ENCODE measurements around the gene MAPK12. TPM values are rescaled to one million over a fixed set of nuclear protein-coding genes. Genes with fewer than 3 reads are reported as not detected.

The MAPK12 gene
- total and polyA plus RNA-seq, 2 donors (not counting 3 experiments of a cell fraction or from before 2014, with no cell fraction given): 72.3 to 86.8 TPM

DNA sequence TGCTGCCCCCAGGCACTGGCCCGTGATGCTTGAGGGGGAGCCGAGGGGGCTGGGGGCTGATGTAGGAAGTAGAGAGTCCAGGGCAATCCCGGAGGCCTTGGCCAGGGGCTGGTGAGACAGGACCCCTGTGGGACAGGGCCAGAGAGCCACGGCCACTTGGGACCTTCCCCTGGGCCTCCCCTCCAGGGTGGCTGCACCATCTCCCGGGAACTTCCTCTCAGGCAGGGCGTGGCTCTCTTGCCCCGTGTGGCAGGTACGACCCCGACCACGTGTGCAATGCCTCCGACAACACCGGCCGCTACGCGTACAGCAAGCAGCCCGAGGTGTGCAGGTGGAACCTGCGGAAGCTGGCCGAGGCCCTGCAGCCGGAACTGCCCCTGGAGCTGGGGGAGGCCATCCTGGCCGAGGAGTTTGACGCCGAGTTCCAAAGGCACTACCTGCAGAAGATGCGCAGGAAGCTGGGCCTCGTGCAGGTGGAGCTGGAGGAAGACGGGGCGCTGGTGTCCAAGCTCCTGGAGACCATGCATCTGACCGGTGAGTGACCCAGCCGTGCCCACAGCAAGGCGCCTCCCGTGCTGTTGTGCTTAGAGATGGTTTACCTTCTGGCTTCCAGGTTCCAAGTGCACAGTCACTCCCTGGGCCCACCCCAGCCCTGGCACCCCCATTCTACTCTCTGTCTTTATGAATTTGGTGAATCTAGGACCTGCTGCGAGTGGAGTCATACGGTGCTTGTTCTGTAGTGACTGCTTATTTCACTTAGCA is 50.9 kb downstream of the MAPK12 start:
- H3K9ac ChIP-seq (replicated peaks; ENCODE audit: extremely low read depth, insufficient read depth, low read length): no peak overlapping the region
- H3K9me3 ChIP-seq (replicated peaks; ENCODE audit: control insufficient read depth, insufficient read depth, low read length): no peaks in the 10 kb centered on the region
- no TSS peak for BruUV-seq (replicated peaks)
- H3K4me1 ChIP-seq (ENCODE audit: control insufficient read depth, extremely low read depth, insufficient read depth, low read length): peaks cover 13% of the 10 kb centered on the region
- no peak for TF ChIP-seq FOS (IDR thresholded peaks at IDR 0.05; ENCODE audit: borderline replicate concordance, insufficient read depth, low read length)
- TF ChIP-seq, protein P1, sequence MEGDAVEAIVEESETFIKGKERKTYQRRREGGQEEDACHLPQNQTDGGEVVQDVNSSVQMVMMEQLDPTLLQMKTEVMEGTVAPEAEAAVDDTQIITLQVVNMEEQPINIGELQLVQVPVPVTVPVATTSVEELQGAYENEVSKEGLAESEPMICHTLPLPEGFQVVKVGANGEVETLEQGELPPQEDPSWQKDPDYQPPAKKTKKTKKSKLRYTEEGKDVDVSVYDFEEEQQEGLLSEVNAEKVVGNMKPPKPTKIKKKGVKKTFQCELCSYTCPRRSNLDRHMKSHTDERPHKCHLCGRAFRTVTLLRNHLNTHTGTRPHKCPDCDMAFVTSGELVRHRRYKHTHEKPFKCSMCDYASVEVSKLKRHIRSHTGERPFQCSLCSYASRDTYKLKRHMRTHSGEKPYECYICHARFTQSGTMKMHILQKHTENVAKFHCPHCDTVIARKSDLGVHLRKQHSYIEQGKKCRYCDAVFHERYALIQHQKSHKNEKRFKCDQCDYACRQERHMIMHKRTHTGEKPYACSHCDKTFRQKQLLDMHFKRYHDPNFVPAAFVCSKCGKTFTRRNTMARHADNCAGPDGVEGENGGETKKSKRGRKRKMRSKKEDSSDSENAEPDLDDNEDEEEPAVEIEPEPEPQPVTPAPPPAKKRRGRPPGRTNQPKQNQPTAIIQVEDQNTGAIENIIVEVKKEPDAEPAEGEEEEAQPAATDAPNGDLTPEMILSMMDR (IDR thresholded peaks at IDR 0.05; ENCODE audit: extremely low read depth in 1 of 2, insufficient read depth in 1 of 2, low read depth in 1 of 2, low read length in 2 of 2): no peak
- H3K4me2 ChIP-seq (ENCODE audit: insufficient read depth, low read length): no peak overlapping the region
- H3K4me3 ChIP-seq (replicated peaks in 1 of 3; ENCODE audit: insufficient read depth in 1 of 3, low read depth in 1 of 3, low read length in 3 of 3): no peak overlapping the region
- no peak overlapping the region for H2AFZ ChIP-seq (ENCODE audit: low read depth, low read length)
- POLR2A ChIA-PET: no interaction called here
- H3K9me1 ChIP-seq (replicated peaks; ENCODE audit: control insufficient read depth, extremely low read depth, insufficient read depth, low read length): no peaks in the 10 kb centered on the region
- dilution Hi-C loops (cut with MboI; ENCODE audit: extremely low pct_ligation_motif_present, low sequenced_read_pairs) (no loop called here), intact Hi-C loops (cut with micrococcal nuclease) (no loop called here)
- peaks cover 6 to 22% of the 10 kb centered on the region in 2 experiments for H3K36me3 ChIP-seq (ENCODE audit: control insufficient read depth in 2 of 2, extremely low read depth in 1 of 2, insufficient read depth in 2 of 2, low read length in 2 of 2)
- peaks cover 21% of the 10 kb centered on the region for H3K79me2 ChIP-seq (ENCODE audit: control insufficient read depth, insufficient read depth, low read length)
- CTCF ChIA-PET: interaction anchor here (1.5 kb wide), 1 partner anchor 280 kb away, joined by 6 read pairs; no protein-coding TSS in a partner anchor
- H3K27me3 ChIP-seq (ENCODE audit: control insufficient read depth in 2 of 2, insufficient read depth in 2 of 2, low read length in 2 of 2): no peaks in the 10 kb centered on the region
- no peak for FAIRE-seq
- DNase-seq (ENCODE audit: low read depth, low spot score): no peak
- no peaks in the 10 kb centered on the region for H4K20me1 ChIP-seq (replicated peaks; ENCODE audit: control insufficient read depth, extremely low read depth, insufficient read depth, low read length)
- no peak overlapping the region for H3K27ac ChIP-seq (ENCODE audit: insufficient read depth, low read depth, low read length)

DNA sequence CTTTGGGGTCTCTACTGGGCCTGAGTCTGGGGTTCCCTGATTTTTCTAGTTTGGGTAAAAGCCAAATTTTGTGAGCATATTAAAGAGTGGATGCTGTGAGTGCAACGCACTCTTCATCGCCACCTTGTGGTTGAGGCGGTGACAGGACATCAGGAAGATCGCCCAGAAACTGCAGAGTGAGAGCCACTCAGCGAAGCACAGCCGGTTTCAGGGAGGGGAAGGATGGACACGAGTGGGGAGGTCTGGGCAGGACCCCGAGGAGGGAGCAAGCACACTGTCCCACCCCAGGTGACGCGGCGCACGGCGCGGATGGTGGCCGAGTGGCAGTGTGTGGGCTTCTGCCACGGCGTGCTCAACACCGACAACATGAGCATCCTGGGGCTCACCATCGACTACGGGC is 51.6 kb downstream of the MAPK12 start:
- ChIA-PET POLR2A (no interaction called here), CTCF (no interaction called here)
- no peak overlapping the region for H3K27ac ChIP-seq (ENCODE audit: insufficient read depth, low read depth, low read length)
- H3K36me3 ChIP-seq (ENCODE audit: control insufficient read depth in 2 of 2, extremely low read depth in 1 of 2, insufficient read depth in 2 of 2, low read length in 2 of 2): peaks cover 6 to 19% of the 10 kb centered on the region in 2 experiments
- H3K9ac ChIP-seq (replicated peaks; ENCODE audit: extremely low read depth, insufficient read depth, low read length): no peak overlapping the region
- BruUV-seq (replicated peaks): no TSS peak
- peak; percentile 72 for FAIRE-seq
- H3K4me2 ChIP-seq (ENCODE audit: insufficient read depth, low read length): no peak overlapping the region
- no peaks in the 10 kb centered on the region for H4K20me1 ChIP-seq (replicated peaks; ENCODE audit: control insufficient read depth, extremely low read depth, insufficient read depth, low read length)
- no peak overlapping the region for H2AFZ ChIP-seq (ENCODE audit: low read depth, low read length)
- no peaks in the 10 kb centered on the region for H3K9me1 ChIP-seq (replicated peaks; ENCODE audit: control insufficient read depth, extremely low read depth, insufficient read depth, low read length)
- H3K79me2 ChIP-seq (ENCODE audit: control insufficient read depth, insufficient read depth, low read length): peaks cover 16% of the 10 kb centered on the region
- no peaks in the 10 kb centered on the region for H3K27me3 ChIP-seq (ENCODE audit: control insufficient read depth in 2 of 2, insufficient read depth in 2 of 2, low read length in 2 of 2)
- intact Hi-C loops (cut with micrococcal nuclease) (loop anchor here (1.0 to 10.0 kb wide), 3 partner anchors 61 to 279 kb away; no protein-coding TSS in a partner anchor), dilution Hi-C loops (cut with MboI; ENCODE audit: extremely low pct_ligation_motif_present, low sequenced_read_pairs) (no loop called here)
- H3K9me3 ChIP-seq (replicated peaks; ENCODE audit: control insufficient read depth, insufficient read depth, low read length): no peaks in the 10 kb centered on the region
- no peak overlapping the region for H3K4me3 ChIP-seq (replicated peaks in 1 of 3; ENCODE audit: insufficient read depth in 1 of 3, low read depth in 1 of 3, low read length in 3 of 3)
- TF ChIP-seq, protein P2, sequence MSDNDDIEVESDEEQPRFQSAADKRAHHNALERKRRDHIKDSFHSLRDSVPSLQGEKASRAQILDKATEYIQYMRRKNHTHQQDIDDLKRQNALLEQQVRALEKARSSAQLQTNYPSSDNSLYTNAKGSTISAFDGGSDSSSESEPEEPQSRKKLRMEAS (IDR thresholded peaks at IDR 0.05; ENCODE audit: insufficient read depth, insufficient read length): no peak
- TF ChIP-seq POLR2AphosphoS5 (IDR thresholded peaks at IDR 0.05; ENCODE audit: insufficient read depth, low read depth, low read length): no peak
- TF ChIP-seq, protein P1 (IDR thresholded peaks at IDR 0.05; ENCODE audit: extremely low read depth in 1 of 2, insufficient read depth in 1 of 2, low read depth in 1 of 2, low read length in 2 of 2): peak; percentile 84 to 87
- H3K4me1 ChIP-seq (ENCODE audit: control insufficient read depth, extremely low read depth, insufficient read depth, low read length): peaks cover 13% of the 10 kb centered on the region
- DNase-seq (ENCODE audit: low read depth, low spot score): peak; percentile 56

Data from endothelial cell of umbilical vein (primary cell).